ENCODE data around the gene CUX1.

DNA sequence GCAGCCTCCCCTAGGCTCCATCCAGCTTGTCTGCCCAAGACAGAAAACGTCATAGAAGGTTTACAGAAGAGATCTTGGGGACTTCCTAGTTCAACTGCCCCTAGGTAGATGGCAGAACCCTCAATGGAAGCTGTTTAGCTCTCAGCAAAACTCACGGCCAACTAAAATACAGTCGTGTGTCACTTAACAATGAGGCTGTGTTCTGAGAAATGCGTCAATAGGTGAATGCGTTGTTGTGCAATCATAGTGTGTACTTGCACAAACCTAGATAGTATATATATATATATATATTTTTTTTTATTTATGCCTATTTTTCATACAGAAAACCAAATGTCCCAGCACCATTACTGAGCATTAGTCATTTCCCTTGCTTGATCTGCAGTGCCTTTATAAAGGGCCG lies 368.9 kb downstream of the CUX1 start:
- TF ChIP-seq CTCF (IDR thresholded peaks at IDR 0.05) (no peak), POLR2A (IDR thresholded peaks at IDR 0.05) (no peak)

Data from lower leg skin (tissue), 3 donors.